GM12878 (cell line): ENCODE data around the gene POLRMT. TPM values are rescaled to one million over a fixed set of nuclear protein-coding genes. Genes with fewer than 3 reads are reported as not detected.

Experiments used
- ATAC-seq: fragments of 200-7000 bp; cut with Tn5 transposase; 3 replicates; pipeline ENCODE4 v1.9.1; 2020; ENCODE audit warnings: mild to moderate bottlenecking, moderate library complexity
- BruUV-seq: library from RNA; stranded (reverse); fragments of 400-500 nt; replicated peaks from 2 replicates; lab custom pipeline; 2021; lab: Mats Ljungman, UMichigan
- CTCF ChIA-PET: fragments of 300-600 bp; sonication (Branson Sonifier 250); formaldehyde crosslinking; extraction: SDS; loops from one replicate; lab custom pipeline; 2021; ENCODE audit warnings: inconsistent platforms; lab: Yijun Ruan, JAX
- POLR2A ChIA-PET: fragments of 350-600 bp; formaldehyde crosslinking; extraction: SDS; loops from one replicate; lab custom pipeline; 2021; ENCODE audit warnings: inconsistent platforms; lab: Charles Lee
- RAD21 ChIA-PET: fragments of 300-600 bp; sonication (Branson Sonifier 250); formaldehyde crosslinking; loops from one replicate; lab custom pipeline; 2023; ENCODE audit warnings: antibody characterized with exemption; ENCODE audit not compliant: unreplicated experiment; lab: Charles Lee
- SMC1A ChIA-PET: fragments of 300-600 bp; sonication (Branson Sonifier 250); formaldehyde crosslinking; loops from one replicate; lab custom pipeline; 2023; ENCODE audit not compliant: unreplicated experiment, uncharacterized antibody; lab: Charles Lee
- DNase-seq: peaks from one replicate; pipeline ENCODE4 v3.0.0-alpha.2; 2011; ENCODE audit warnings: low read depth, low spot score
- FAIRE-seq: peaks from 3 replicates; lab custom pipeline; 2011; peaks lifted over from hg19 to GRCh38; lab: Jason Lieb, UNC
- H2AFZ ChIP-seq: 2 replicates; pipeline ENCODE4 v1.6.0; 2011; ENCODE audit warnings: low read depth, low read length, control low read depth; ENCODE audit not compliant: control insufficient read depth
- H3K27ac ChIP-seq: 2 replicates; pipeline ENCODE4 v1.5.1; 2011; ENCODE audit warnings: control low read depth; ENCODE audit not compliant: control insufficient read depth, insufficient read depth
- H3K27me3 ChIP-seq, 2 experiments: replicated peaks in 1 of 2; 2 replicates each; pipeline versions ENCODE4 v1.6.0 to v1.6.1; 2011; ENCODE audit warnings: low read length in 1 of 2; ENCODE audit not compliant: control insufficient read depth in 2 of 2, insufficient read depth in 2 of 2
- H3K36me3 ChIP-seq, 2 experiments: 2 replicates each; pipeline ENCODE4 v1.5.1; 2011; ENCODE audit warnings: low read length in 1 of 2; ENCODE audit not compliant: control insufficient read depth in 2 of 2, insufficient read depth in 2 of 2
- H3K4me1 ChIP-seq: 2 replicates; pipeline ENCODE4 v1.6.1; 2011; ENCODE audit warnings: mild to moderate bottlenecking, low read length, moderate library complexity, mixed read lengths; ENCODE audit not compliant: control insufficient read depth, insufficient read depth
- H3K4me2 ChIP-seq: 2 replicates; pipeline ENCODE4 v1.6.0; 2011; ENCODE audit warnings: control low read depth; ENCODE audit not compliant: control insufficient read depth, insufficient read depth
- H3K4me3 ChIP-seq: fragments of 200-600 bp; sonication (generic); 2 replicates; pipeline ENCODE4 v1.5.1; 2016
- H3K79me2 ChIP-seq: 2 replicates; pipeline ENCODE4 v1.6.0; 2011; ENCODE audit warnings: low read length; ENCODE audit not compliant: control insufficient read depth, insufficient read depth
- H3K9ac ChIP-seq: 2 replicates; pipeline ENCODE4 v1.8.0; 2011; ENCODE audit warnings: low read length, control low read depth, mixed read lengths; ENCODE audit not compliant: control insufficient read depth, insufficient read depth
- H3K9me3 ChIP-seq: replicated peaks from 3 replicates; pipeline ENCODE4 v1.5.1; 2011; ENCODE audit warnings: mild to moderate bottlenecking, low read length; ENCODE audit not compliant: control insufficient read depth, insufficient read depth
- H4K20me1 ChIP-seq: 2 replicates; pipeline ENCODE4 v1.6.0; 2011; ENCODE audit not compliant: control insufficient read depth, insufficient read depth
- FOXK2 ChIP-seq: fragments of 450-650 bp; IDR thresholded peaks from 2 replicates; pipeline ENCODE4 v1.6.1; 2017; ENCODE audit warnings: mild to moderate bottlenecking, moderate library complexity
- IKZF1 ChIP-seq: fragments of 450-650 bp; conservative IDR thresholded peaks from 2 replicates; pipeline ENCODE4 v1.6.1; 2017; ENCODE audit warnings: antibody characterized with exemption, mild to moderate bottlenecking
- KDM1A ChIP-seq: fragments of 200-600 bp; sonication (generic); IDR thresholded peaks from 2 replicates; pipeline ENCODE4 v1.6.1; 2016; ENCODE audit warnings: borderline replicate concordance
- MEF2A ChIP-seq: IDR thresholded peaks from 2 replicates; pipeline ENCODE4 v1.6.1; 2011; ENCODE audit warnings: low read depth, mild to moderate bottlenecking, low read length, moderate library complexity; ENCODE audit not compliant: insufficient read depth
- MYB ChIP-seq: fragments of 150-350 bp; IDR thresholded peaks from 2 replicates; pipeline ENCODE4 v1.6.1; 2014; ENCODE audit warnings: mild to moderate bottlenecking, low read depth, low read length, borderline replicate concordance
- MYC ChIP-seq: IDR thresholded peaks from 2 replicates; pipeline ENCODE4 v1.6.1; 2011; ENCODE audit warnings: mild to moderate bottlenecking, low read length, moderate library complexity, inconsistent platforms; ENCODE audit not compliant: insufficient read depth, insufficient replicate concordance, insufficient read length, severe bottlenecking
- NFXL1 ChIP-seq: fragments of 450-650 bp; IDR thresholded peaks from 2 replicates; pipeline ENCODE4 v1.6.1; 2017; ENCODE audit warnings: antibody characterized with exemption, mild to moderate bottlenecking, borderline replicate concordance
- NFYB ChIP-seq: IDR thresholded peaks from 2 replicates; pipeline ENCODE4 v1.6.1; 2011; ENCODE audit warnings: low read depth, mild to moderate bottlenecking, low read length, improper control_type of control experiment, moderate library complexity; ENCODE audit not compliant: insufficient read depth
- PAX5 ChIP-seq: IDR thresholded peaks from 2 replicates; pipeline ENCODE4 v1.6.1; 2011; ENCODE audit warnings: low read depth, low read length, borderline replicate concordance
- SIN3A ChIP-seq: IDR thresholded peaks from 2 replicates; pipeline ENCODE4 v1.6.1; 2012; ENCODE audit warnings: low read depth, low read length, improper control_type of control experiment
- STAT1 ChIP-seq: fragments of 450-650 bp; conservative IDR thresholded peaks from 2 replicates; pipeline ENCODE4 v1.6.1; 2014; ENCODE audit warnings: antibody characterized with exemption, mild to moderate bottlenecking
- ZBED1 ChIP-seq: IDR thresholded peaks from 2 replicates; pipeline ENCODE4 v1.6.1; 2016; ENCODE audit warnings: borderline replicate concordance
- ZNF24 ChIP-seq: fragments of 450-650 bp; IDR thresholded peaks from 2 replicates; pipeline ENCODE4 v1.6.1; 2017; ENCODE audit warnings: antibody characterized with exemption, mild to moderate bottlenecking
- WGBS: methylation state at CpG from one replicate; pipeline ENCODE4 v1.1.6; 2016; ENCODE audit warnings: low lambda C conversion rate; ENCODE audit not compliant: insufficient replicate concordance, insufficient coverage; ENCODE audit errors: missing lambda C conversion rate; 5-methylcytosine and 5-hydroxymethylcytosine counted together
- in situ Hi-C: fragments of 300-500 bp; cut with MboI; formaldehyde crosslinking; loops from 9 replicates; pipeline ENCODE4 v1.14.3; 2018; ENCODE audit warnings: mixed read lengths
- intact Hi-C: fragments of 100-400 bp; cut with micrococcal nuclease; formaldehyde crosslinking; loops from one replicate; pipeline ENCODE4 v1.14.2; 2022; ENCODE audit not compliant: unreplicated experiment
- polyA plus RNA-seq, 11 experiments: library from polyadenylated mRNA; depleted of rRNA in 4 of 11; unstranded in 6 of 11; stranded (reverse) in 5 of 11; fragments of >200 nt; fragmentation: Nextera tagmentation in 4 of 11; fragmentation: Illumina TruSeq in 1 of 11; extraction: Ambion mirVana in 4 of 11; extraction: Trizol in 1 of 11; gene quantifications; 1 replicate in 1 of 11; 2 replicates in 10 of 11; pipeline versions ENCODE4 v1.2.1 to v1.2.3, GENCODE V29; 2011 to 2016; ENCODE audit warnings: inconsistent platforms in 2 of 11, missing spikeins in 2 of 11, low read depth in 1 of 11
- total RNA-seq, 4 experiments: library from RNA; depleted of rRNA in 3 of 4; stranded (reverse); fragments of >200 nt in 3 of 4; fragmentation: Illumina TruSeq in 1 of 4; extraction: Trizol in 1 of 4; gene quantifications; 2 replicates each; pipeline versions ENCODE4 v1.2.1 to v1.2.3, GENCODE V29; 2013 to 2021
- TF ChIP-seq, protein P1 (sequence below): fragments of 450-650 bp; IDR thresholded peaks from 2 replicates; pipeline ENCODE4 v1.6.1; 2017; ENCODE audit warnings: antibody characterized with exemption, mild to moderate bottlenecking, moderate library complexity
- TF ChIP-seq, protein P2 (sequence below): fragments of 450-650 bp; IDR thresholded peaks from 2 replicates; pipeline ENCODE4 v1.6.1; 2017; ENCODE audit warnings: low read depth, mild to moderate bottlenecking, moderate library complexity
- TF ChIP-seq, protein P3 (sequence below): fragments of 150-350 bp; IDR thresholded peaks from 2 replicates; pipeline ENCODE4 v1.6.1; 2014; ENCODE audit warnings: mild to moderate bottlenecking, low read depth, low read length

POLRMT gene
- total and polyA plus RNA-seq, 10 of the 15 experiments (the other 5 are each of a cell fraction or from before 2014, with no cell fraction given), result 9.9 to 57.6 (median 34.6) TPM

DNA sequence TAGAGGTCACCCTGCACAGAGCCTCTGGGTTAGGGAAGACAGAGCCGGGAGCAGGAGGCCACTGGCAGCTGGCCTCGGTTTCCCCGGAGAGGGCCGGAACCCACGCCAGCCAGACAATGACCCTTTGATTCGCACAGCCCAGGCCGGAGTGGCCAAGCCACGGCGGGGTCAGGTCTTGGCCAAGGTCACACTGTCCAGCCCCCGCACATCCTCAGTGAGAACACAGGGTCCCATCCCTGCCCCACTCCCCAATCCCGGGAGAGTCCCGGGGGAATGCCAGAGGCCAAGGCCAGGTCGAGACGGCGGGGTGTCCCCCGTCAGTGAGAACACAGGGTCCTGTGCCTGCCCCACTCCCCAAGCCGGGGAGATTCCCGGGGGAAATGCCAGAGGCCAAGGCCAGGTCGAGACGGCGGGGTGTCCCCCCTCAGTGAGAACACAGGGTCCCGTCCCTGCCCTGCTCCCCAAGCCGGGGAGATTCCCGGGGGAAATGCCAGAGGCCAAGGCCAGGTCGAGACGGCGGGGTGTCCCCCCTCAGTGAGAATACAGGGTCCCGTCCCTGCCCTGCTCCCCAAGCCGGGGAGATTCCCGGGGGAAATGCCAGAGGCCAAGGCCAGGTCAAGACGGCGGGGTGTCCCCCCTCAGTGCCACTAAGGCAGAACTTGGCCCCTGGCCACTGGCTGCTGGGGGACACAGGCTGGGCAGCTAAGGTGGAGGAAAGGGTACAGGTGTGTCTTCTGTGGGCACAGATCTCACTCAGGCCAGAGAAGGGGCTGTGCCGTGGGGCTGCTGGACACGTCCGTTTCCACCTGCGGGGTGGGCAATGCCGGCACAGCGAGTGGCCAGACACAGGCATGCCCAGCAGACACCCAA, 41.2 kb upstream of the POLRMT start:
- no peak for DNase-seq
- Histone ChIP-seq H3K4me3 (no peak overlapping the region), H3K9ac (no peak overlapping the region), H3K36me3 (no peaks in the 10 kb centered on the region), H3K9me3 (no peaks in the 10 kb centered on the region), H3K27me3 (no peaks in the 10 kb centered on the region), H3K4me2 (no peak overlapping the region), H4K20me1 (no peaks in the 10 kb centered on the region; the same call in 1 of the 2 replicates), H2AFZ (no peak overlapping the region), H3K27ac (no peak overlapping the region), H3K4me1 (peaks cover 22% of the 10 kb centered on the region), H3K79me2 (no peaks in the 10 kb centered on the region)
- SMC1A ChIA-PET, result interaction anchor here (0.8 kb wide), 1 partner anchor 11 kb away, joined by 3 read pairs; the partner anchor contains the start of gene RNF126
- WGBS, result 25% methylated on average over 38 of the region's 38 CpGs
- no TSS peak for BruUV-seq
- intact Hi-C loops, result no loop called here
- in situ Hi-C loops, result no loop called here
- CTCF ChIA-PET, result no interaction called here
- POLR2A ChIA-PET, result interaction anchor here (0.5 kb wide), 1 partner anchor 209 kb away, joined by 3 read pairs; no protein-coding TSS in a partner anchor
- peak; percentile 51 for ATAC-seq
- RAD21 ChIA-PET, result interaction anchor here (0.6 to 1.3 kb wide), 2 partner anchors 9 to 60 kb away, joined by 3 read pairs; no protein-coding TSS in a partner anchor
- FAIRE-seq, result no peak
- TF ChIP-seq ZBED1, result peak; percentile 34; the same call in 1 of the 2 replicates
- TF ChIP-seq ZNF24, result no peak
- no peak for TF ChIP-seq SIN3A
- no peak for TF ChIP-seq PAX5
- no peak for TF ChIP-seq FOXK2
- TF ChIP-seq, protein P1, sequence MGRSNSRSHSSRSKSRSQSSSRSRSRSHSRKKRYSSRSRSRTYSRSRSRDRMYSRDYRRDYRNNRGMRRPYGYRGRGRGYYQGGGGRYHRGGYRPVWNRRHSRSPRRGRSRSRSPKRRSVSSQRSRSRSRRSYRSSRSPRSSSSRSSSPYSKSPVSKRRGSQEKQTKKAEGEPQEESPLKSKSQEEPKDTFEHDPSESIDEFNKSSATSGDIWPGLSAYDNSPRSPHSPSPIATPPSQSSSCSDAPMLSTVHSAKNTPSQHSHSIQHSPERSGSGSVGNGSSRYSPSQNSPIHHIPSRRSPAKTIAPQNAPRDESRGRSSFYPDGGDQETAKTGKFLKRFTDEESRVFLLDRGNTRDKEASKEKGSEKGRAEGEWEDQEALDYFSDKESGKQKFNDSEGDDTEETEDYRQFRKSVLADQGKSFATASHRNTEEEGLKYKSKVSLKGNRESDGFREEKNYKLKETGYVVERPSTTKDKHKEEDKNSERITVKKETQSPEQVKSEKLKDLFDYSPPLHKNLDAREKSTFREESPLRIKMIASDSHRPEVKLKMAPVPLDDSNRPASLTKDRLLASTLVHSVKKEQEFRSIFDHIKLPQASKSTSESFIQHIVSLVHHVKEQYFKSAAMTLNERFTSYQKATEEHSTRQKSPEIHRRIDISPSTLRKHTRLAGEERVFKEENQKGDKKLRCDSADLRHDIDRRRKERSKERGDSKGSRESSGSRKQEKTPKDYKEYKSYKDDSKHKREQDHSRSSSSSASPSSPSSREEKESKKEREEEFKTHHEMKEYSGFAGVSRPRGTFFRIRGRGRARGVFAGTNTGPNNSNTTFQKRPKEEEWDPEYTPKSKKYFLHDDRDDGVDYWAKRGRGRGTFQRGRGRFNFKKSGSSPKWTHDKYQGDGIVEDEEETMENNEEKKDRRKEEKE, result no peak
- TF ChIP-seq NFYB, result no peak
- no peak for TF ChIP-seq KDM1A
- TF ChIP-seq IKZF1, result no peak; the same call in 1 of the 2 replicates
- TF ChIP-seq, protein P2, sequence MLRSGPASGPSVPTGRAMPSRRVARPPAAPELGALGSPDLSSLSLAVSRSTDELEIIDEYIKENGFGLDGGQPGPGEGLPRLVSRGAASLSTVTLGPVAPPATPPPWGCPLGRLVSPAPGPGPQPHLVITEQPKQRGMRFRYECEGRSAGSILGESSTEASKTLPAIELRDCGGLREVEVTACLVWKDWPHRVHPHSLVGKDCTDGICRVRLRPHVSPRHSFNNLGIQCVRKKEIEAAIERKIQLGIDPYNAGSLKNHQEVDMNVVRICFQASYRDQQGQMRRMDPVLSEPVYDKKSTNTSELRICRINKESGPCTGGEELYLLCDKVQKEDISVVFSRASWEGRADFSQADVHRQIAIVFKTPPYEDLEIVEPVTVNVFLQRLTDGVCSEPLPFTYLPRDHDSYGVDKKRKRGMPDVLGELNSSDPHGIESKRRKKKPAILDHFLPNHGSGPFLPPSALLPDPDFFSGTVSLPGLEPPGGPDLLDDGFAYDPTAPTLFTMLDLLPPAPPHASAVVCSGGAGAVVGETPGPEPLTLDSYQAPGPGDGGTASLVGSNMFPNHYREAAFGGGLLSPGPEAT, result peak; percentile 30; the same call in 1 of the 2 replicates
- TF ChIP-seq MYB, result no peak
- no peak for TF ChIP-seq NFXL1
- TF ChIP-seq MYC, result no peak
- TF ChIP-seq, protein P3, sequence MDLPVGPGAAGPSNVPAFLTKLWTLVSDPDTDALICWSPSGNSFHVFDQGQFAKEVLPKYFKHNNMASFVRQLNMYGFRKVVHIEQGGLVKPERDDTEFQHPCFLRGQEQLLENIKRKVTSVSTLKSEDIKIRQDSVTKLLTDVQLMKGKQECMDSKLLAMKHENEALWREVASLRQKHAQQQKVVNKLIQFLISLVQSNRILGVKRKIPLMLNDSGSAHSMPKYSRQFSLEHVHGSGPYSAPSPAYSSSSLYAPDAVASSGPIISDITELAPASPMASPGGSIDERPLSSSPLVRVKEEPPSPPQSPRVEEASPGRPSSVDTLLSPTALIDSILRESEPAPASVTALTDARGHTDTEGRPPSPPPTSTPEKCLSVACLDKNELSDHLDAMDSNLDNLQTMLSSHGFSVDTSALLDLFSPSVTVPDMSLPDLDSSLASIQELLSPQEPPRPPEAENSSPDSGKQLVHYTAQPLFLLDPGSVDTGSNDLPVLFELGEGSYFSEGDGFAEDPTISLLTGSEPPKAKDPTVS, result no peak
- TF ChIP-seq MEF2A, result no peak
- TF ChIP-seq STAT1, result no peak
